IPS-18a (cell line): Measurements from ENCODE around the gene ETV5.
A peak's percentile ranks its signal among the peaks of the same experiment; 100 is the strongest.

Experiments used
- H3K27ac ChIP-seq: one replicate; pipeline ENCODE4 v1.5.1; 2013; ENCODE audit warnings: low read length
- H3K27me3 ChIP-seq: one replicate; pipeline ENCODE4 v1.6.1; 2013; ENCODE audit warnings: mild to moderate bottlenecking, low read length; ENCODE audit not compliant: control insufficient read depth, insufficient read depth
- H3K36me3 ChIP-seq: one replicate; pipeline ENCODE4 v1.6.1; 2013; ENCODE audit warnings: low read depth, low read length; ENCODE audit not compliant: control insufficient read depth
- H3K4me1 ChIP-seq: one replicate; pipeline ENCODE4 v1.6.1; 2013; ENCODE audit warnings: low read depth, low read length; ENCODE audit not compliant: control insufficient read depth
- H3K4me3 ChIP-seq: one replicate; pipeline ENCODE4 v1.5.1; 2013; ENCODE audit warnings: low read length
- H3K9ac ChIP-seq: one replicate; pipeline ENCODE4 v1.6.1; 2013; ENCODE audit warnings: mild to moderate bottlenecking, low read length, moderate library complexity
- H3K9me3 ChIP-seq: one replicate; pipeline ENCODE4 v1.6.1; 2013; ENCODE audit warnings: low read depth, low read length; ENCODE audit not compliant: control insufficient read depth

The ETV5 gene

DNA sequence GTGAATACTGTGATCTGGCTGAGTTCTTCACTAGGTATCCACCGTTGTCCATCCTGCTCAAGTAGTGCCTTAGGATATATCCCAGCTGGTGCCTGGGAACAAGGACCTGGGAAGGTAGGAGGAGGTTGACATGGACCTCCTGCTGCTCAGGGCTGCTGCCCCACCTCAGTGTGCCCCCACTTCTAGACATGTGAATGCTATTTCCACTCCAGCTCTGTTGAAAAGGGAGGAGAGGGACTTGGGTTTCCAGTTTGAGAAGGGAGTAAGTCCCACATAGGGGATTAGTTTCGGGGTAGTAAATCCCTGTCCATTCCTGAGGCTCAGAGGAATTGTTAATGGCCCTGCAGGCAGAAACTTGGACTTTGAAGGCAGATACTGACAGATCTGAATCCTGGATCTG, 32.9 kb upstream of the ETV5 start:
- H3K27me3 ChIP-seq, result no peaks in the 10 kb centered on the region
- H3K9me3 ChIP-seq, result no peaks in the 10 kb centered on the region
- H3K36me3 ChIP-seq, result no peaks in the 10 kb centered on the region
- no peak overlapping the region for H3K27ac ChIP-seq
- H3K9ac ChIP-seq, result no peak overlapping the region
- no peak overlapping the region for H3K4me3 ChIP-seq
- no peaks in the 10 kb centered on the region for H3K4me1 ChIP-seq

DNA sequence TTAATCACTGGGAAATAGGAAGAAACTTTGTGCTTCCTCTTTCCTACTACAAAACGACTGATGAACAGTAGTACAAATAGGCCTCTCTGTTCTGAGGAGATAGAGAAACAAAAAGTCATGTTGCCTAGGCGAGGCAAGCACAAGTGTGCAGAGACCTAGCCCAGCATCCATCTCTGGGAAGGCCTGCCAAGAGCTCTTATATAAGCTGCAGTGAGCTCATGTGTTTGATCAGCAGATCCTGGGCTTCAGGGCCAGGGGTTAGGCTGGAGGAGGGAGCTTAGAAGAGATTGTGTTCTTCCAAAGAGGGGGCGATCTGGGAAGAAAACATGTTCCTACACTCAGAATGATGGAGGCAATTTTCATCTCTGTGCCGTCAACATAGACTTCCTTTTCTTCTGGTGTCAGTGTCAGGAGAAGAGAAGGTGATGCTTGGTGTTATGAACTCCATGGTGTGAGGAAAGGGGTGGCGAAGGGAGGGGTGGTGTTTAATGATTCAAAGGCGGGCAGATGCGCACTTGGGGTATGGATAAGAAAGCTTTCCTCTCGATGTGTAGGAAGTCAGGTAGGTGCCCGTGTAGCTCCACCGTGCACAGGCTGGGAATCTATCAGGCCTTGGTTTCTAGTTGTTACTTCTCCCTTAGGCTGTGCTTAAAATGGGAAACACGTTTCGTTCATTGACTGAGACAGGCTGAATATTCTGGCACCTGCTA, 29.5 kb upstream of the ETV5 start:
- Histone ChIP-seq H3K4me1 (no peaks in the 10 kb centered on the region), H3K36me3 (no peaks in the 10 kb centered on the region), H3K27me3 (no peaks in the 10 kb centered on the region), H3K9me3 (no peaks in the 10 kb centered on the region), H3K9ac (no peak overlapping the region), H3K27ac (no peak overlapping the region), H3K4me3 (no peak overlapping the region)

DNA sequence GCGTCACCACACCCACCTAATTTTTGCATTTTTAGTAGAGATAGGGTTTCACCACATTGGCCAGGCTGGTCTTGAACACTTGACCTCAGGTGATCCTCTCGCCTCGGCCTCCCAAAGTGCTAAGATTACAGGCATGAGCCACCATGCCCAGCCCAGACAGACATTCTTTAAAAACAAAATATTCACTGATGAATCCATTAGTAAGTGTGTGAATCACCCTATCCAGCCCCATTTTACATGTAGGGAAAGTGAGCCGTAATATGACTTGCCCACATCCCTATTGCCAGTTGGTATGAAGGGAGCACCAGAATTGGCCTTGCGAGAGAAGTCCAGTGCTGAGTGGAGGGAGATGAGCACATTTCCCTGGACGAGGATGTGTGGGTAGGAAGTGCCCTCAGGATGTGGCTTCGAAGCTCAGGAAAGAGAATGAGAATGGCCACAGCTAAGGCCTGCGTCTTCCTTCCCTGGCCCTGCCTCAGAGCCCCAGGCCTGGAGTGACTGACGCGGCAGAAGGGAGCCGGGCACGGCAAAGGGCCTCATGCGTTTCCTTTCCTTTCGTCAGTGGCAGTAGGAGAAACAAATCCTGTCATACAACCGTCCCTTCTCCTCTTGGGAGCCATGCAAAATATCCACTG, 28.3 kb upstream of the ETV5 start:
- no peak overlapping the region for H3K9ac ChIP-seq
- no peaks in the 10 kb centered on the region for H3K27me3 ChIP-seq
- no peaks in the 10 kb centered on the region for H3K36me3 ChIP-seq
- H3K9me3 ChIP-seq, result no peaks in the 10 kb centered on the region
- H3K4me1 ChIP-seq, result no peaks in the 10 kb centered on the region
- no peak overlapping the region for H3K4me3 ChIP-seq
- no peak overlapping the region for H3K27ac ChIP-seq

DNA sequence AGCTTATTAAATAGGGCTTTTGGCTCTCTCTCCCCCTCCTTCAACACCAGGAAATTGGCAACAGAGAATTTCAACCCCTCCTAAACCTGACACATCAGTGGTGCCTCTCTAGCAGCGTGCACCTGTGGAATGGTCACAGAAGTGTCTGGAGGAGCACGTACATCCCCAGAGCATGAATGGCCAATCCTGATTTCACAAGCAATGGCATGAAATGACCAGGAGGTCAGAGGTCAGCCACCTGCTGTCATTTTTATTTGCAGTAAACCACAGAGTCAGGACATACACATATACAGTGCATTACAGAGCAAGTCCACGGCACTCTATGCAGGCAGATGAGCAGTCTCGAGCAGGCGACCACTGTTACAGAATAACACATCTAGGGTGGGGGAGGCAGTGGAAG, 25.1 kb upstream of the ETV5 start:
- Histone ChIP-seq H3K9me3 (no peaks in the 10 kb centered on the region), H3K9ac (no peak overlapping the region), H3K4me3 (no peak overlapping the region), H3K27ac (no peak overlapping the region), H3K4me1 (peaks cover 3% of the 10 kb centered on the region), H3K36me3 (no peaks in the 10 kb centered on the region), H3K27me3 (no peaks in the 10 kb centered on the region)

DNA sequence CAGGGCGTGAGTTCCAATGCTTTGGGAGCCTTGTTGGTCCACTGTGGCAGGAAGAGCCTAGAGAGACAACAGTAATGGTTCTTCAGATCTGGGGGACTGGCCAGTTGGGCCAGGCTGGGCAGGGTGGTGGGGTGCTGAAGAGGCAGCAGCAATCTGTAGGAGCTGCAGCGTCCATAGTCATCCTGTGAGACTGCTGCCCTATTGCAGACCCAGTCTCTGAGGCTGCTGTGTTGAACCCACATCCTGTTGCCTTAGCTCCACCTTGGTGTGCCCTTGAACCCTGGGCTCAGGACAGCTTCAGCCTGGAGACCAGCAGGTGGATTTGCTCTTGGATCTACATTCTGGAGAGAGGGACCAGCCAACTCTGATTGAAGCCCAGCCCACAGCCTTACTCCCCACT, 23.6 kb upstream of the ETV5 start:
- Histone ChIP-seq H3K27ac (no peak overlapping the region), H3K36me3 (no peaks in the 10 kb centered on the region), H3K9me3 (no peaks in the 10 kb centered on the region), H3K9ac (no peak overlapping the region), H3K4me1 (peaks cover 12% of the 10 kb centered on the region), H3K4me3 (no peak overlapping the region), H3K27me3 (no peaks in the 10 kb centered on the region)

DNA sequence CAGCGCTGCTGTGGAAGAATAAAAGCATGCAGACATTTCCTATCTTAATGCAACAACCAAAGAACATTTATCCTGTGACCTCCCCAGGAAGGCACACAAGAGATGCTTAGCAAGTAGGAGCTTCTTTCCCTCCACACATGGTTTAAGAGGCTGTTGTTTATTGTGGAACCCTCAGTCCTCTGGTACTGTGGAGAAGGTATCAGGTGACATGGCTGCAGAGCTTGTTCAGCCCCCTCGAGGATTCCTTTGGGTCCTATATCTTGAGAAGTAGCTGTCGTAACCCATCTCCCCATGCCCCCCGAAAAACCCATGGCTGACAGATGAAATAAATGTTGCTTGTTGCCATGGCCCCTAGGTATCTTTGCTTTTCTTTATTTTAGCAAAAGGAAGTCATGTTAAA, 20.3 kb upstream of the ETV5 start:
- Histone ChIP-seq H3K4me1 (peaks cover 12% of the 10 kb centered on the region), H3K9ac (no peak overlapping the region), H3K27ac (no peak overlapping the region), H3K4me3 (no peak overlapping the region), H3K36me3 (no peaks in the 10 kb centered on the region), H3K9me3 (no peaks in the 10 kb centered on the region), H3K27me3 (no peaks in the 10 kb centered on the region)

DNA sequence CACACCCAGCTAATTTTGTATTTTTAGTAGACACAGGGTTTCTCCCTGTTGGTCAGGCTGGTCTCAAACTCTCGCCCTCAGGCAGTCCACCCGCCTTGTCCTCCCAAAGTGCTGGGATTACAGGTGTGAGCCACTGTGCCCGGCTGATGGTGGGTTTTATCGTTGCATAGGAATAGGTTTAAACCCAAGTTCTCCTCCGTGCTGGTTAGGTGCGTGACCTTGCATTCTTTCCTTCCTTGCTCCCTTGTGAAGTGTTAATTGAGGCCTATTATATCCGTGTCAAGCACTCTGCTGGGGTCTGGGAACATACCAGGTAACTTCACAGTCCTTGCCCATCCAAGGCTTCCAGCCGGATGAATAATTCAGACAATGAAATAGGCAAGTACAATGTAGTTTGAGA, 19.3 kb upstream of the ETV5 start:
- no peak overlapping the region for H3K27ac ChIP-seq
- peaks cover 12% of the 10 kb centered on the region for H3K4me1 ChIP-seq
- H3K27me3 ChIP-seq, result no peaks in the 10 kb centered on the region
- no peaks in the 10 kb centered on the region for H3K36me3 ChIP-seq
- no peaks in the 10 kb centered on the region for H3K9me3 ChIP-seq
- H3K4me3 ChIP-seq, result no peak overlapping the region
- no peak overlapping the region for H3K9ac ChIP-seq

DNA sequence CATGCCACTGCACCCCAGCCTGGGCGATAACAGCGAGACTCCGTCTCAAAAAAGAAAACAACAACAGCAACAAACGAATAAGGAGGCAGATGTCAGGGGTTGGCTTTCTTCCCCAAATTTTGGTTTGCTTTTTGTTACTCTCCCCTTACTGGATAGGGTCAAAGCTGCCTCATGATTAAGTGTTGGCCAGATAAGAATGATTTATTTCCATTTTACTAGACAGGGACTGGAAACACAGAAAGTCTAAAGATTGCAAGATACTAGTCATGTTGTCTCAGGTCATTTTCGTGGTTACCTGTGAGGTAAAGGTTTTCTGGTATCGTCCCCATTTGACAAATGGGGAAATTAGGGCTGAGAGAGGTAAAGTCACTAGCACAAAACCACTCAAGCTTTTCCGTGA, 18.6 kb upstream of the ETV5 start:
- H3K9ac ChIP-seq, result no peak overlapping the region

DNA sequence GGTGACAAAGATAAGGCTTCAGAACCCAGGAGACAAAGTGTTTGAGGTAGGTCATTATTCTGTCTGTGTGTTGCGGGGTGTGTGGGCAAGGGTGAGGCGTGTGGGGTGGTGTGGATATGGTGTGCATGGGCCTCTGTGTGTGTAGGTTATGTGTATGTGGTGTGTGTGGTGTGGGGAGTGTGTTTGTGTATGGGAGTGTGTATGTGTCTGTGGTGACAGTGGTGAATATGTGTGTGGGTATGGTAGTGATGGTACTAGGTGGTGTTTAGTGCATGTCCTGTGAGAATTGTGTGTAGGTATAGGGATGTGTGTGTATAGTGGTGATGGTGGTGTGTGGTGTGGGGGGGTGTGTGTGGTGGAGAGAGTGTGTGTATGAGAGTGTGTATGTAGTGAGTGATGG, 16.2 kb upstream of the ETV5 start:
- no peaks in the 10 kb centered on the region for H3K27me3 ChIP-seq
- H3K27ac ChIP-seq, result no peak overlapping the region
- no peak overlapping the region for H3K4me3 ChIP-seq
- peaks cover 27% of the 10 kb centered on the region for H3K4me1 ChIP-seq
- no peaks in the 10 kb centered on the region for H3K36me3 ChIP-seq
- H3K9me3 ChIP-seq, result no peaks in the 10 kb centered on the region
- no peak overlapping the region for H3K9ac ChIP-seq

More for the DNA sequence above, 18.6 kb upstream of the ETV5 start:
- Histone ChIP-seq H3K27ac (no peak overlapping the region), H3K4me3 (no peak overlapping the region), H3K27me3 (no peaks in the 10 kb centered on the region), H3K4me1 (peaks cover 15% of the 10 kb centered on the region), H3K9me3 (no peaks in the 10 kb centered on the region), H3K36me3 (no peaks in the 10 kb centered on the region)

DNA sequence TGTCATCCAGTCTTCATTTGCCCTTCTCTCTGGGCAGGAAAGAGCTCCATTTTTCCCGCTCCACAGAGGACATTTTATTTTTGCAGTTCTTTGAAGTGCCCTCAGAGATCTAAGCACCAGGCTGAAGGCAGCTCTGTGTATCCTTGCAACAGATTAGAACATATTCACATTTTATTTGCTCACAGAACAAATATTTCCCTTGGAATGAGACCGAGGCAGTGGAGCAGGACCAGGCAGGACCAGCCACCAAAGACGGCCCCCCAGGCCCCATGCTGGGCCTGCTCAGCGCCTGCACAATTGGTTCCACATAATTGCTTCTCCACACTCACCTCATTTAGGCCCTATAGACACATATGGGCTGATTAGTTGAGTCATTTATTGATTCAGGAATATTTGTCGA, 15.7 kb upstream of the ETV5 start:
- no peaks in the 10 kb centered on the region for H3K36me3 ChIP-seq
- no peak overlapping the region for H3K9ac ChIP-seq
- H3K4me3 ChIP-seq, result no peak overlapping the region
- peaks cover 27% of the 10 kb centered on the region for H3K4me1 ChIP-seq
- H3K27me3 ChIP-seq, result no peaks in the 10 kb centered on the region
- H3K27ac ChIP-seq, result no peak overlapping the region
- H3K9me3 ChIP-seq, result no peaks in the 10 kb centered on the region

DNA sequence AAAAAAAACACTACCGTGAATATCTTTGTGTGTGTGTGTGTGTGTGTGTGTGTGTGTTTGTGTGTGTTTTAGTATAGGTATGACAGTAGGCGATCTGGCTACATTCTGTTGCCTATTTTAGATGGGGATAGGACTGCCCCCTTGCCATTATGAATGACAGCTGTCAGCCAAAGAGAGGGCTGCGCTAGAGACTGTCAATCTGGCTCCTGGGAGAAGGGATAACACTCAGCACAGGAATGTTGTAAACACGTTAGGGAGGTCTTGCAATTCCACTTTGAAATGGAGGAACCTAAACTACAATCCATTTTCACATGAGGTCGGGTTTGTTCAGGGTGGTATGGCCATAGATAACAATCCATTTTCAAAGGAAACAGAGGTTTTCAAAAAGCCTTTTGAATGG, 14.1 kb upstream of the ETV5 start:
- H3K27me3 ChIP-seq, result no peaks in the 10 kb centered on the region
- peaks cover 16% of the 10 kb centered on the region for H3K4me1 ChIP-seq
- no peaks in the 10 kb centered on the region for H3K36me3 ChIP-seq
- no peak overlapping the region for H3K27ac ChIP-seq
- no peaks in the 10 kb centered on the region for H3K9me3 ChIP-seq
- H3K4me3 ChIP-seq, result no peak overlapping the region
- no peak overlapping the region for H3K9ac ChIP-seq

DNA sequence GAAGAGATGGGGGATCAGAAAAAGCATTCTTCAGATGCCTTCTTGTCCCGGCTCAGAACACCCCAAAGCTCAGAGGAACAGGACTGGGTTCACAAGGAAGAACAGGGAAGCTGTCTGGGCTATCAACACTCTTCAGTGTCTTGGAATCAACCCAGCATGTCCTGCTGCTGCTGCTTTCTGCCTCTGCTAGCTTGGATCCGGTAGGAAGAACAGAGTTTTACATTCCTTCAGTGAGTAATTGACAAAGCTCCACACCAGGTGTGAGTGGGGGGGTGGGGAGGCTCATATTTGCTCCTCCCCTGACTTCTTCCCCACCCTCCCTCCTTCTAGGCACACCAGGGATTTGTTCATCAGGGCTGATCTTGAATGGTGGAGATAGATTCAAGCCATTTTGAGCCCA, 13.1 kb upstream of the ETV5 start:
- H3K27me3 ChIP-seq, result peaks cover 5% of the 10 kb centered on the region
- no peak overlapping the region for H3K9ac ChIP-seq
- peaks cover 15% of the 10 kb centered on the region for H3K4me1 ChIP-seq
- peak overlapping the region; percentile 33 for H3K4me3 ChIP-seq
- no peak overlapping the region for H3K27ac ChIP-seq
- H3K36me3 ChIP-seq, result no peaks in the 10 kb centered on the region
- H3K9me3 ChIP-seq, result no peaks in the 10 kb centered on the region
